SU-DHL-6 (cell line): ENCODE results near the gene ABCD3.

Source experiments
- EZH2phosphoT487 ChIP-seq: fragments of 200-600 bp; sonication (generic), shearing (Covaris generic); conservative IDR thresholded peaks from 2 replicates; pipeline ENCODE4 v1.6.1; 2018; ENCODE audit warnings: mild to moderate bottlenecking, antibody characterized with exemption, low read length, moderate library complexity, mixed read lengths
- TF ChIP-seq, protein P1 (sequence below): fragments of 200-600 bp; sonication (generic); IDR thresholded peaks from one replicate; pipeline ENCODE4 v1.5.1; 2017; ENCODE audit warnings: antibody characterized with exemption, mild to moderate bottlenecking, low read length, moderate library complexity; ENCODE audit not compliant: insufficient read depth, poor library complexity, severe bottlenecking

DNA sequence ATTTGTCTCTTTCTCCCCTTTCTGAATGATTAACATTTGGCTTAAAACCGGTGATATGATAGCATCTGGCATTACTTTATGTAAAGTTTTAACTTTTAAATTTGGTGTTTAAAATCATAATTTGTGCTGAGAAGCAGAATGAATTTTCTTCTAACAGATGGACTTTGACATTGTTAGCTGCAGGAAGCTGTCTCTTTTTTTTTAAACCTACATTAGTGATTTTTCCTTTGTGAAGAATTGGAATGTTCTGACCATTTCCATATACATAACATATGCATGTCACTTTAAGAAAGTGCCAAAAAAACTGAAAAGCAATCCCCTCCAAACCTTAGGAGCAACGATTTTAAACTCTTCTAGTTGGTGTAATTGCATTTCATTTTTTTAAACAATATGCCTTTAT, 101.2 kb downstream of the ABCD3 start:
- TF ChIP-seq, protein P1, sequence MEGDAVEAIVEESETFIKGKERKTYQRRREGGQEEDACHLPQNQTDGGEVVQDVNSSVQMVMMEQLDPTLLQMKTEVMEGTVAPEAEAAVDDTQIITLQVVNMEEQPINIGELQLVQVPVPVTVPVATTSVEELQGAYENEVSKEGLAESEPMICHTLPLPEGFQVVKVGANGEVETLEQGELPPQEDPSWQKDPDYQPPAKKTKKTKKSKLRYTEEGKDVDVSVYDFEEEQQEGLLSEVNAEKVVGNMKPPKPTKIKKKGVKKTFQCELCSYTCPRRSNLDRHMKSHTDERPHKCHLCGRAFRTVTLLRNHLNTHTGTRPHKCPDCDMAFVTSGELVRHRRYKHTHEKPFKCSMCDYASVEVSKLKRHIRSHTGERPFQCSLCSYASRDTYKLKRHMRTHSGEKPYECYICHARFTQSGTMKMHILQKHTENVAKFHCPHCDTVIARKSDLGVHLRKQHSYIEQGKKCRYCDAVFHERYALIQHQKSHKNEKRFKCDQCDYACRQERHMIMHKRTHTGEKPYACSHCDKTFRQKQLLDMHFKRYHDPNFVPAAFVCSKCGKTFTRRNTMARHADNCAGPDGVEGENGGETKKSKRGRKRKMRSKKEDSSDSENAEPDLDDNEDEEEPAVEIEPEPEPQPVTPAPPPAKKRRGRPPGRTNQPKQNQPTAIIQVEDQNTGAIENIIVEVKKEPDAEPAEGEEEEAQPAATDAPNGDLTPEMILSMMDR = no peak
- no peak for TF ChIP-seq EZH2phosphoT487
